ENCODE results near the gene NAB2.
"Not testable (repeated sequence)": the region's sequence is repeated elsewhere in the genome, so short reads cannot be mapped to it uniquely, and the experiment has no call there.

Gene NAB2, protein sequence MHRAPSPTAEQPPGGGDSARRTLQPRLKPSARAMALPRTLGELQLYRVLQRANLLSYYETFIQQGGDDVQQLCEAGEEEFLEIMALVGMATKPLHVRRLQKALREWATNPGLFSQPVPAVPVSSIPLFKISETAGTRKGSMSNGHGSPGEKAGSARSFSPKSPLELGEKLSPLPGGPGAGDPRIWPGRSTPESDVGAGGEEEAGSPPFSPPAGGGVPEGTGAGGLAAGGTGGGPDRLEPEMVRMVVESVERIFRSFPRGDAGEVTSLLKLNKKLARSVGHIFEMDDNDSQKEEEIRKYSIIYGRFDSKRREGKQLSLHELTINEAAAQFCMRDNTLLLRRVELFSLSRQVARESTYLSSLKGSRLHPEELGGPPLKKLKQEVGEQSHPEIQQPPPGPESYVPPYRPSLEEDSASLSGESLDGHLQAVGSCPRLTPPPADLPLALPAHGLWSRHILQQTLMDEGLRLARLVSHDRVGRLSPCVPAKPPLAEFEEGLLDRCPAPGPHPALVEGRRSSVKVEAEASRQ

DNA sequence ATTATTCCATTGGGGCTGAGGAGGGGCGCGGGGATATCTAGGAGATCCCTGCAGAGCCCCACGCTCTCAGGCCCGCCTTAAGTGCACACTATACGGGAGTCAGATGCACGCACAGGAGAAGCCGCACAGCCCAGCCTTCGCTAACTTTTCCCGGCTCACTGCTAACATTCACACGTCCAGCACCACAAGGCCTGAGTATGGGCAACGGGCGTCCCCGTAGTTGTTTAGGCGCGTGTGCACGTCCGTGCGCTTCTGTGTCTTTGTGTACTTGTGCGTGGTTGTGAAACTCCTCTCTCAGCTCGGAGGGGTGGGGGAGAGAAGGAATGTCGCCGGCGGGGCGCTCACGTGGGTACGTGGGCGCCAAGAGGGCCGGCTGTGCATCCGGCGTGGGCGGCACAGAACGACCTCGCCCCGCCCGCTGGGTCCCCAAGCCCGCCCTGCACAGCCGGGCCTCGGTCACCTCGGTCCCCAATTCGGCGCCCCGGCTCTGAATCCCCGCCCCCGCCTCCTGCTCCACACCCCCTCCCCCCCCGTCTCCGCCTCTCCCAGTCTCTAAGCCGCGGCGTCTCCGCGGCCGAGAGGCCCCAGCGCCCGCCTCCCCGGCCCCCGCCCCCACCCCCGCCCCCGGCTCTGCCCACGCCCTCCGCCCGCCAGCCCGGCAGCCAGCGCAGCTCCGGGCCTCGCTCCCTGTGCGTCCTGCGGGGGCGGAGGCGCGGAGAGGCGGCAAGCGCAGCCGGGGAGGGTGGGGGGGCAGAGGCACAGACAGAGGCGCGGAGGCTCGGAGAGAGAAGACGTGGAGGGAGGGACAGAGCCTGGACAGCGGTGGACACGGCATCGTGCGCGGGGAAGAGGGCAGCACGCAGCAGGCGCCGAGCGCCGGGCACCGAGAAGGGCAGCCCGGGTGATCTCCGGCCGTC lies at the start of gene NAB2:
NAB2 (plus strand) TSS at position 761 of the 917 bp plus-strand sequence. CDS start 158 bp downstream, outside the sequence.
- DNase-seq, result peak; percentile 92

DNA sequence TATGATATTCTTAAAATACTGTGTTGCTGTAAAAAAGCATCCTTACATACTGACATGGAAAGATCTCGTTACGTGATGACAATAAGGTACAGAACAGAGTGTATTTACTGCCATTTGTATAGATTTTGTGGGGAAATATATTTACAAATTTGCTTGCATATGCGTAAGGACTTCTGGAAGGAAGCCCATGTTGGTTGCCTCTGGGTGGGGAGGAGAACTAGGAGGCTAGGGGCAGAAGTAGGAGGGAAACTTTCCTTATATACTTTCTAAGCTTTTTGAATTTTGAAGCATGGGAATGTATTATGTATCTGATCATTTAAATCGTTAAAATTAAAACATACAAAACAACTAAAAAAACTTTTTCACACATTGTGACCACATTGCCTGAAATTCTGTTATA lies 48.7 kb upstream of the NAB2 start:
- DNase-seq, result no peak

DNA sequence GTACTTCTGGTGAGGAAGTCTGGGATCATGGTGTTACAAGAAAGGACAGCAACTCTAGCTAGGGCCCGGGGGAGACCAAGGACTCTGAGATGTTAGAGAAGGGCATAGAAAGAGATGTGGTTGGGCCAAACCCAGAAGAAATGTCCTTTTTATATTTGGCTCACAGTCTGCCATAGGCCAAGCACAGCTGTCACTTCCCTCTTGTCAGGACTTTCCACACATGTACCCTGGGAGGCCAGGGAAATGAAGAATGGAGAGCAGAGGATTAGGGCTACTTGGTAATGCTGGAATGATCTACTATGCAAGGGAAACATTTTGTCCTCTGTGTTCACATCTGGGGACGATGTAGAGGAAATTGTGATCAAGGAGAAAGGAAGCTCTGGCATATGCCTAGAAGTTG lies 48.2 kb upstream of the NAB2 start:
- no peak for DNase-seq

DNA sequence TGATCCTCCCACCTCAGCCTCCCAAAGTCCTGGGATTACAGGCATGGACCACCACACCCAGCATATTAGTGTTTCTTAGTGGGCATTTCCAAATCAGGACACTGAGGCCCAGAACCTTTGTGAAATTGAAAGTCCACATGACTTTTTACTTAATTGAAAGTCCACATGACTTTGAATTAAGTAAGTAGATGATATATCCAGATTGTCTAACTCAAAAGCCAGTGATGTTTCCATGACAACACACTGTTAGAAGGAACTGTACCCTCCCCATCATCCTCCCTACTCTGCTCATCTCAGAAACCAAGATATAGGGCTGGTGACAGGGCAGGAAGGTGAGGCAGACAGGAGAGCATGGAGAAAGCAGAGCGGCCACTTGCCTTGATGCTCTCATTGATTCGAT lies 46.2 kb upstream of the NAB2 start:
- no peak for DNase-seq

DNA sequence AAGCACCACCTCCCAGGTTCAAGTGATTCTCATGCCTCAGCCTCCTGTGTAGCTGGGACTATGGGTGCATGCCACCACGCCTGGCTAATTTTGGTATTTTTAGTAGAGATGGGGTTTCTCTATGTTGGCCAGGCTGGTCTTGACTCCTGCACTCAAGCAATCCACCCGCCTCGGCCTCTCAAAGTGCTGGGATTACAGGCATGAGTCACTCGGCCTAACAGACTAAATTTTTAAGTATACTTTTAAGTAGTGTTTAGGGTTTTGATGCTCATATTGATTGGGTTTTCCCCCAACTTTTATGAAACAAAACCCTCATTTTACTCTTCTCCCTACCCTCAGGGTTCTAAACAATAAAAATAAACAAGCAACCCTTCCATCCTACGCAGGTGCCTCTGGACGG lies 44.4 kb upstream of the NAB2 start:
- DNase-seq, result no peak

DNA sequence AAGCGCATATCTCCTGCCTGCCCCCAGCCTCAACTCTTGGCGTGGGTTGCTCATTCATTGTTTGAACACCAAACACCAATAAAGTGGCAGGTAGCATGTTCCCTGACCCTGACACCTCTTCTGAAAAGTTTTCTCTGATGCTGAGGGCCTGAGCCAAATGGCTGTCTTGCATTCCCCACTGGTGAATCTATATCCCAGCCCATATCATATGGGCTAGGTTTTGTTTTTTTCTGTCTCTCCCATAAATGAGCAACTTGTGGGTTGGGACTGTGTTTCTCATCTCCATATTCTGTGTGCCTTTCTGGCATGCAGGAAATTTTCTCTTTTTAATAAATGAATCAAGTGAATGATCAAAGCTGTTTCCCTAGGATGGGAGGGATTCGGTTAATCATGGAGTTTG lies 44.0 kb upstream of the NAB2 start:
- no peak for DNase-seq

DNA sequence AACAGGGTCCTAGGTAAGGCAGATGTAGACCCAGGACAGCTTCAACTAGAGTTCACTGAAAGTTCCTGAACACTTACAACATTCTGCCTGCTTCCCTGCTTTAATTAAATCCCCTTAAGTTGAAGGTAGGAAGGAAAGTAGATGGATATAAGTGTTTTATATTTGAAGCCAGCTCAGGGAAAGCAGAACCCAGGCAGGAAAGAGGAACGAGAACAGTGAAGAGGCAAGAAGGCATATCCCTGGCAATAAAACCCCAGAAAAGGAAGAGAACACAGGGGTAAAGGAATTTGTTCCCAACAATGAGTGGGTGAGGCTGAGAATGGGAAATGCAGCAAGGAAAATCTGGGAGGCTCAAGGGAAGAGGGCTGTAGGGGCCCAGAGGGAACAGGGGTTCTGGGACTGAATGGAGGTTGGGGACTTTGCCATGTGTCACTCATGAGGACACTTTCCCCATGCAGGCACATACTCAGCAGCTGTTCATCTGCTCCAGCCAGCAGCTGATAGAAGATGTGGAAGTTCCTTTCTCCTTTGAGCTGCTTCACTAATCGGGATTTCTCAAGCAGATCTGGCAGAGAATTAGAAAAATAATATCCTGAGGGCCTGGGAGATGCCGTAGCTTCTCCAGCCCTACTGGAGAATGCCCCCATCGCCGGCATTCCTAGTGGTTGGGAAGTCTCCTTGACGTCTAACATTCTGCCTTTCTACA lies 42.7 kb upstream of the NAB2 start:
- no peak for DNase-seq

DNA sequence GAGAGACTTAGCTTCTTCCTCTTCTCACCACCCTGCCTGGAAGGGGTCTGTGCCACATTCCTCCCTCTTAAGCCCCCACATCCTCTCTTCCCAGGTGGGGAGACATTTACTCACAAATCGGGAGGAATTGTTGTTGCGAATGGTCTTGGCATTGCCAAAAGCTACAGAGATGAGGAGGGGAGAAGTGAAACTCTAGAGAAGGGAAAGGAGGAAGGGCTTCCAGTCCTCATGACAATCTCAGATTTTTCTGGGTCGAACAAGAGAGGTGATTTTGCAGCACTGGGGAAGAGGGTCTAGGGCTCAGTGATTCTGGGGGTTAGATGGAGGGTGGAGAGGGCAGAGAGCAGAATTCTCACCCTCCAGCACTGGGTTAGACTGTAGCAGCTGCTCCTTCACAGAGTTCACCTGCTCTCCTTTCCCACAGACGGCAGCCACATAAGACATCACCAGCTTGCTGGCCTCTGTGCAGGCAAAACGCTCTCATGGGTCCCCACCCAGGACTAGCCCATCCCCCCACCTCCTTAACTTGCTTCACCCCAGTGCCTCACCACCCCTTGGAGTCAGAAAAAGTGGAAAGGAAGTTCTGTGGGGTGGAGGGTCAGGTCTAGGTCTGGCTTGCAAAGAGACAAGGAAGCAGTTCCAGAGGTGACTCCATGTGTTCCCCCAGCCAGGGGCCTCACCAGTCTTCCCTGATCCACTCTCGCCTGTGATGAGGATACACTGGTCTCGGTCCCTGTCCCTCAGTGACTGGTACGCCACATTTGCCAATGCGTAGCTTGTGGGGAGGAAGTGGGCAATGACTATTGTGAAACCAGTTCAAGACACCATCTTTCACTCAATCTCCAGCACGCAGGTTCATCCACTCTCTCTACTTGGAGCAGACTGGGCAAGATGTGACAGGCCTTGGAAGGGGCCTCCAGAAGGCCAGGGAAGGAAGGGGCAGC lies 41.7 kb upstream of the NAB2 start:
- DNase-seq, result no peak

DNA sequence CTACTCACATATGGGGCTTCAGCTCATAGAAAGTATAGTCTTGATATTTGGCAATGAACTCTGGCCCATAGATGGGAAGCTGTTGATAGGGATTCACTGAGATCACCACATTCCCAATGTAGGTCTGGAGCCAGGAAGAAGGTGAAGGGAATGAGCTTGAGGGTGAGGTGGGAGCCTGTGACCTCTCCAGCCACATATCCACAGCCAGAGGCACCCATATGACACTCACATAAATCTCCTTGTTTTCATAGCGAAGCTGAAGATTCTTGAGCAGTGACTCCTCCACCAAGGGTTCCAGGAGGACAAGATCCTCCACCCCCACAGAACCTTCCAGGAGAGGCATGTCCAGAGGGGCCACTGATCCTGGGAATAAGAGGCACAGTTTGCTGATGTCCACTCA lies 40.9 kb upstream of the NAB2 start:
- no peak for DNase-seq

DNA sequence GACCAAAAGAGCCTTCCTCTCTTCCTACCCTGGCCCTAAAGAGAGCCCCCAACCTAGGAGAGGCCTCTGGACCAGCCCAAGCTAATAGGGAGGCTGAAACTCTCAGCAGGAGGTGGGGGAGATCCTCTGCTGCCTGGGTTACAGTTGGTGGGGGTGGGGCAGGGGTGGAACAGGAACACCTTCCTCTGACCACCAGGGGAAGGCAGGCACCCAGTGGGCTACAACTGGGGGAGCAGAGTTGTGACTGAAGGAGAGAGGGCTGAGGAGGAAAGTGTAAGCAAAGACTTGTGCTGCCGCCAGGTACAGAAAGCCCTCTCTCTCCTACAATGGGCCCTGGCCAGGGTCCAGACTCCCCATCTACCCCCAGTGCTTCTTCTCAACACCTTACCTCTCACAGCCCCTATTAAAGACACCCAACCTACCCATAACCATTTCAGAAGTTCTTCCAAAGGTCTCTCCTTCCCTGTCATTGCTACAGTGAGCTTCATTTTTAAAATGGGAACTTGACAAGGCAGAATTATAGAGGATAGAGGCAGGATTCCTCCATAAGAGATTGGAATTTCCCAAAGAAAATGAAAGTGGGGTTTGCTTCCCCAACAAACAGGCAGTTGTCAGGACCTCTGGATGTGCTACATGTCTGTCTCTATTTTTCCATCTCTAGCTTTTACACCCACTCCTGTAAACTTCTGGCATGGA lies 40.3 kb upstream of the NAB2 start:
- DNase-seq, result no peak

DNA sequence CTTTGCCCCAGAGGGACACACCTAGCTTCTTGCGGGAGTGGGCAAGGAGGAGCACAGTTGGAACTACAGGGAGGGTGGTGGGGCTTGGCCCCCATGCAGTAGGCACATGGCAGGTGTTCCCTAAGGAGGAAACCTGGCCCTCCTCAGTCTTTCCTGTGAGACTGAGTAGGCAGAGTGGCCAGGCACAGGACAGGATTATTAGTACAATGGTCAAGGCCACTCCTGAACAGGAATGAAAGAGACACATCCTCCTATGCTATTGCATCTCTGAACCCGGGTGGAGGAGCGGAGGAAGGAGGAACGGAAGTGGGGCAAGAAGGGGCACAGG lies 39.8 kb upstream of the NAB2 start:
- DNase-seq, result no peak

DNA sequence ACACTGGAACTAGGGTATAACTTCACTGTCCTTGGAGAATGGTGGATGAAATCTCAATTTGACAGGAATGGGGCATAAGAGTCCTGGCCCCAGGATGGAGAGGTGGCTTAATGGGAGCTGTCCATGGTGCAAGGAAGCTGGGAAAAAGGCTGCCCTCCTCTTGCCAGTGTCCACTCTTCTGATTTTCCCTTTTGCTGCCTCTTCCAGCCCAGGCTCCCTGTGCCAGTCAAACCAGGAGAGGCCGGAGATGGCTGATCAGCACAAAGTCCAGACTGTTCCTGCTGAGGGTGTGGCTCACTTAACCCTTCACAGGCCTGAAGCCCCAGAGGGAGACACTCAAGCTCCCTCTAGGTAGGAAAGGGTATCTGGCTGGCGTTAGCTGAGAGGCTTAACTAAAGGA lies 39.0 kb upstream of the NAB2 start, which contains the start of gene MYO1A:
MYO1A (minus strand) TSS at position 240 of the 400 bp plus-strand sequence. CDS start 1,806 bp downstream, outside the sequence.
- DNase-seq, result no peak

DNA sequence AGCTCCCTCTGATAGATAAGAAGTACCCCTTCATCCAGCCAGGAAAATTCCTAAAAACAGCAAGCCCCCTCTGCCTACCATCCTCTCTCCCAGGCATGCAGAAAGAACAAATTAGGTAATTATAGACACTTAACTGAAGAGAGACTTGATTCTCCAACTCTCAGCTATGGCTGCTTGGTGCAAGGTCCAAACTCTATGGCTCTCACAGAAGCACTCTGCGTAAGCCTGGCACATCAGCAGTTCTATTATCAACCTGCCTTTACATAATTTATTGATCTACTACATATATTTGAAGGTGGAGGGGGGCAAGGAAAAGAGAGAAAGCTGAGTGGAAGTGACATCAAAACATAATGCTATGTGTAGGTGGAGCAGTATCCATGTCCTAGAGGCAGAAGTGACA lies 37.9 kb upstream of the NAB2 start:
- DNase-seq, result no peak

DNA sequence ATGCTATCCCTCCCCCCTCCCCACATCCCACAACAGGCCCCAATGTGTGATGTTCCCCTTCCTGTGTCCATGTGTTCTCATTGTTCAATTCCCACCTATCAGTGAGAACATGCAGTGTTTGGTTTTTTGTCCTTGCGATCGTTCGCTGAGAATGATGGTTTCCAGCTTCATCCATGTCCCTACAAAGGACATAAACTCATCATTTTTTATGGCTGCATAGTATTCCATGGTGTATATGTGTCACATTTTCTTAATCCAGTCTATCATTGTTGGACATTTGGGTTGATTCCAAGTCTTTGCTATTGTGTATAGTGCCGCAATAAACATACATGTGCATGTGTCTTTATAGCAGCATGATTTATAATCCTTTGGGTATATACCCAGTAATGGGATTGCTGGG lies 35.8 kb upstream of the NAB2 start:
- DNase-seq, result not testable (repeated sequence)

DNA sequence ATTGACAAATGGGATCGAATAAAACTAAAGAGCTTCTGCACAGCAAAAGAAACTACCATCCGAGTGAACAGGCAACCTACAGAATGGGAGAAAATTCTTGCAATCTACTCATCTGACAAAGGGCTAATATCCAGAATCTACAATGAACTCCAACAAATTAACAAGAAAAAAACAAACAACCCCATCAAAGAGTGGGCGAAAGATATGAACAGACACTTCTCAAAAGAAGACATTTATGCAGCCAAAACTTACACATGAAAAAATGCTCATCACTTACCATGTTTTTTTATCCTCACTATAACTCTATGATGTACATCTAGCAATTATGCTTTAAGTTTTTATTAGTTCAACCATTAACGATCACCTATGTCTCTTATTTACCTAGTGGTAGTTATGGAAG lies 35.0 kb upstream of the NAB2 start:
- DNase-seq, result not testable (repeated sequence)

DNA sequence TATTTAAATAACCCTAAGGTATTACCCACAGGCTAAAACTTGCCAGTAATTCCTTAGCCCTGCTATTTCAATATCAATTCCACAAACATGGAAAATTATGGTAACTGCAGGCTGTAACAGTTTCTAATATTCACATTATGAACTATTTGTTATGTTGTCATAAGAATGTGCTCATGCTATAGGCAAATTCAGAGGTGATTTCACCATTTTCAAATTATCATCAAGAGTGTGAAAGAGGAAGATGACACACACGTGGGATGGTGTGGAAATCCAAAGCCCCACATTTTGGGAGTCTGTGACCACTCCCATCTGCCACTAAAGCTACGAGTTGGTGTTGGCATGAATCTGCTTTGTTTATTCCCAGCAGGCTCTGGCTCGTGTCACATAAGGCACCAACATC lies 33.1 kb upstream of the NAB2 start:
- DNase-seq, result no peak

DNA sequence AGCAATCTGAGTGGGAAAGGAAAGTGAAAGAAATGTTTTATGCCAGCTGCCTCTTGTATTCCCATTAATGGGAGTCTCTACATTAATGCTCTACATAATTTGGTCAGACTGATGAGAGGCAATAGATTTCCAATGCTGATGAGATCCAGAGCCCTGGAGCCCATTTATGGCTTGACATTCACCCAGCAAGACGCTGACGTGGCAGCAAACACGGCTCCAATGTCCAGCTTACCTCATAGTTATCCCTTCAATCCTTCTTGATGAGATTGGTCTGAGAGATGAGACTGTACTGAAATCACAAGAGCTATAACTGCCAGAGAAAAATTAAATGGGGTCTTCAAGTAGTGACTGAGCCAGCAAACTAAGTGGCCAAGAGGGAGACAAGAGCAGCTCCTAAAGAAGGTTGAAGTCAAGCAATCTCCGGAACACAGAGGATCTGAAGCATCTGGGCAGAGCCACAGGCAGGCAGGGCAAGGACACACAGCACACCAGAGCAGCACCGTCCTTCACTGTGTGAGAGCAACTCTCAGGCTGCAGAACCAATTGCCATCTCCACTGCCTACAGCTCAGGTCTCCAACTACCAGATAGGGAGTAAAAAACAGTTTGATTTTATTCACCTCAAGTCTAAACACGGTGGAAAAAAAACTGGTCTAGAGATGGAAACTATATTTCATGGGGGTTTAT lies 31.7 kb upstream of the NAB2 start:
- DNase-seq, result no peak

DNA sequence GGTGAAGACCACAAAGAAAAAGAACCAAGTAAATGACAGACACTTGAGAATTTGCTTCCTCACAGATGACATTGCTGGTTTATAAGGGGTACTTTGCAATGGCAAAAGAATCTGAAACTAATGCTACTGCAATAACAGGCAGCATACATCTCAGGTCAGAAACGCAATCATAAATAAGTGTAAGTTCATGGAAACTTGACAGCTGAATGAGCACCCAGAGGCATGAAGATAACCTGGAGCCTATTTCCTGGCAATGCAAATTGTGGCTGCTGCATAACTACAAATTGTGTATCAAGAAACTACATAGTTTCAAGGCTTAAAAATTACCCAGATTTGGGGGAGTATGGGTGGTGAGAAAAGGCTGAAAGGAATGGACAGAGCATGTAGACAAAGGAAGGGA lies 30.5 kb upstream of the NAB2 start:
- no peak for DNase-seq

DNA sequence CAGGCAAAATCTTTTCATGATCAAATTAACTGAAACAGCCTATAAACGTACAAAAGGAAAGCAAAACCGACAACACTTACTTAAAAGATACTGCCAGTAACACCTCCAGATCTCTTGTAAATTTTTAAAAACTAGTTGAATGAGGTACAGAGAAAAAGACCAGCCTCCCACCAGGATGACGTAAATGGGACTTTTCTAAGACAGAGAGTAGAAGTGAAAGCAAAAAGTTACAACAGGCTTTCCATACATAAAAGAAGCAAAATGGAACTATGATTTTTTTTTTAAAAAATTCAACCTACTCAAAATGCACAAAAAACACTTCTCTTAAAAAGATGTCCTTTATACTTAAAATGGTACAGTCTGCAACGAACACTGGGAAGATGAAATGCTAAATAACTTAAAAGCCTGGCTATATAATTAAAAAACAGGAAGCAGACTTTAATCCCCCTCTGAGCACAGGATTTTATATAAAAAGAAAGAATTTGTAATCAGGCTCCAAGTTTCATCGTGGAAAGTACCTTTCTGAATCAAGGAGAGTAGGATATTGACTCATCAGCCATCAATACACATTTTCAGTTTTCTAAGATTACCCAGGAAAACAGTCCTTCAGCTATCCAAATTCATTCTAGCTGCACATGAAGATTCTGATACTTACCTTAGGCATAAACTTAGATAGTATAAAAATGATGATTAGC lies 24.8 kb upstream of the NAB2 start:
- peak; percentile 50 for DNase-seq

DNA sequence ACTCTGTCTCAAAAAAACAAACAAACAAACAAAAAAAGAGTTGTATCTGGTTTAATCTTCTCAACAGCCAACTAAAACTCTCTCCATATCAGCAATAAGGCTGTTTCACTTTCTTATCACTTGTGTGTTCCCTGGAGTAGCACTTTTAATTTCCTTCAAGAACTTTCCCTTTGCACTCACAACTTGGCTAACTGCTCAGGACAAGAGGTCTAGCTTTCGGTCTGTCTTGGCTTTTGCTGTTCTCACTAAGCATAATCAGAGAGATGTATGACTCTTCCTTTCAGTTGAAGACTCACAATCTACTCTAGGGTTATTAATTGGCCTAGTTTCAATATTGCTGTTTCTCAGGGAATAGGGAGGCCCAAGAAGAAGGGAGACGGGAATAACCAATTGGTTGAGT lies 22.7 kb upstream of the NAB2 start:
- no peak for DNase-seq

Data from activated CD8-positive, alpha-beta memory T cell treated with anti-CD3 and anti-CD28 coated beads, Interleukin-2, amount 50 U/mL, for 4 hours (primary cell).